ENCODE data around the gene LDLRAD4.

The LDLRAD4 gene

DNA sequence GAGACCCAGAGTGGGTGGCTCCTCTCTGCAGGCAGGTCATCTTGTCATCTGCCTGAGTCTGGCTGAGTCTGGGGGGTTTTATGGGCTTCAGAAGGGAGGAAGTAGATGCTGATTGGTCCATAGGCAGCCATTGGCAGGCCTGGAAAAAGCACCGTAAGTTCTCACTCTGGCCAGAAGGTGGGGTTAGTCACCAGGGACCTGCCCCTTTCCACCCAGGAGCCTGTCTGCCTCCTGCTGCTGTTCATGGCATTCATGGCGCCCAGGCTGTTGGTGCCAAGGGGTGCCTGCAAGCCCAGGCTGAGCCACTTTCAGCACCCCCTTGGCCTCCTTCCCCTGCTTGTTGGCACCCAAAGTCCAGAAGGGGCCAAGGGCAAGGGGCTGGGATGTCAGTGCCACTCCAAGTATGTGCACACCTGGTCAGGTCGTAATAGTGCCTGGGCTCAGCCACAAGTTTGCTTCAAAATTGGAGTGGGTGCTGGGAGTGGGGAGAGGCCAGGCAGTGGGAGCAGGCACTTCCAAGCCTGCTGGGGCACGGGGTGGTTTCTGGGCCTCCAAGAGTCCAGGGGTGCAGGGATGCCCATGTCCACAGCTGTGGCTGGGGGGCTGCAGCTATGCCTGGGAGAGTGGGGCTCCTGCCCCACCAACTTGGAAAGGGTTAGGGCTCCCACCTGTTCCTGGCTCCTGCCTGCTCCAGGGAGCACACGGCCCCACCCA, 329.7 kb downstream of the LDLRAD4 start:
- no peaks in the 10 kb centered on the region for H3K36me3 ChIP-seq (ENCODE audit: insufficient read depth, low read length)
- no peaks in the 10 kb centered on the region for H3K4me1 ChIP-seq (ENCODE audit: control insufficient read depth, insufficient read depth, low read length)
- no peak overlapping the region for H3K4me2 ChIP-seq (ENCODE audit: low read length)
- H3K9ac ChIP-seq (ENCODE audit: low read depth, low read length) = no peak overlapping the region
- no peak overlapping the region for H3K4me3 ChIP-seq (ENCODE audit: low read length)
- peaks cover 30% of the 10 kb centered on the region for H3K27me3 ChIP-seq (ENCODE audit: control insufficient read depth, insufficient read depth, low read length)
- no peaks in the 10 kb centered on the region for H3K9me3 ChIP-seq (replicated peaks; ENCODE audit: low read length)

DNA sequence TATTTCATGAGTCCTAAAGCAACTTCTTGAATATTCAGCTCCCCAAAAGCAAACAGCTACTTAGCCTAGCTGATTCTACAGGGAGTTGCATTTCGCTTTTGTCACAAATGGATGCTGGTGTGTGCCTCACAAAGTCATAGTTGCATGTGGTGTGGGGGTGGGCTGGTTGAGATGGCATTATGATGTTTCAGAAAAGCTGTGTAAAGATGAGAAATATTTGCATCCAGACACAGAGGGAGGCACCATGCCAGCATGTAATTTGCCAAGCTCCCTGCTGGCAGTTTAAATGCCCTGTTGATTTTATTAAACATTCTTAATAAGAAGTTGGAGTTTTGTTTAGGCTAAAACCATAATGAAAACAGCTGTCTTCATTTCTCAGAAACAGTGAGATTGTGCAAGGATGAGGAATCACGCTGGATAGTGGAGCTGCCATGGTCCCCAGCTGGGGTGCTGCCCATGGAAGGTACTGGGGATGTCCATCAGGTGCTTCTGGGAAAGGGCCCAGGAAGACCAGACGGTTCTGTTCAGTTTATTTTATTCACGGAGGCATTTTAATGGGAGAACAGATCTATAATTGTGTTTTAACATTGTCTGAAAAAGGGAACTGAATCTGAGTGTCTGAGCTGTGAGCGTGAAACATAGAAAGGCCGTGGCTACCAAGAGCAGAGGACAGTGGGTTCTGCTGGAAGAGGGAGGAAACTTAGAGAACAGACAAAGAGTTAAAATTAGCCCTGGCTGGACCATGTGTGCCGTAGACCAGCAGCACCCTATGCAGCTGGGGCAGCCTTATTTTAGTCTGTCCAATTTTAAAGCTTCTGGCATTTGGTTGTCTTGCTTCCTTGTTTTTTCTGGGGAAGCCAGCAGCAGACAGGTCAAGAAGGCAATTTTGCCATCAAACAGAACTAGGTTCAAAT, 330.7 kb downstream of the LDLRAD4 start:
- Histone ChIP-seq H3K27me3 (ENCODE audit: control insufficient read depth, insufficient read depth, low read length) (peaks cover 35% of the 10 kb centered on the region), H3K4me1 (ENCODE audit: control insufficient read depth, insufficient read depth, low read length) (no peaks in the 10 kb centered on the region), H3K9ac (ENCODE audit: low read depth, low read length) (no peak overlapping the region), H3K9me3 (replicated peaks; ENCODE audit: low read length) (no peaks in the 10 kb centered on the region), H3K4me2 (ENCODE audit: low read length) (no peak overlapping the region), H3K4me3 (ENCODE audit: low read length) (no peak overlapping the region), H3K36me3 (ENCODE audit: insufficient read depth, low read length) (no peaks in the 10 kb centered on the region)

DNA sequence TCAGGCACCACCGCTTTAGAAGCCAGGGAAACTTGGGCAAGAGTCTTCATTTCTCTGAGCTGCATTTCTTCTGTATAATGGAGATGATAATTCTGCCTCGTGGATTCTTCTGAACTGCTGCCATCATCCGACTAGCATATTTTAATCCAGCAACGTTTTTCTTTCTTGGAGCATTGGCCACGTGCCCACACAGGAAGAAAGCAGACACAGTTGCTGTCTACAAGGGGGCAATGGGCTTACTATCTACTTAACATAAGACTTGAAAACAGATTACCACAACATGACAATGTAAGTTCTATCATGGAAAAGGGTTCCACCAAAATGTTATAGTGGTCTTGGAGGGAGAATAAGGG, 331.3 kb downstream of the LDLRAD4 start:
- no peaks in the 10 kb centered on the region for H3K36me3 ChIP-seq (ENCODE audit: insufficient read depth, low read length)
- H3K4me1 ChIP-seq (ENCODE audit: control insufficient read depth, insufficient read depth, low read length) = no peaks in the 10 kb centered on the region
- H3K27me3 ChIP-seq (ENCODE audit: control insufficient read depth, insufficient read depth, low read length) = peaks cover 39% of the 10 kb centered on the region
- no peak overlapping the region for H3K9ac ChIP-seq (ENCODE audit: low read depth, low read length)
- no peak overlapping the region for H3K4me2 ChIP-seq (ENCODE audit: low read length)
- H3K4me3 ChIP-seq (ENCODE audit: low read length) = no peak overlapping the region
- H3K9me3 ChIP-seq (replicated peaks; ENCODE audit: low read length) = no peaks in the 10 kb centered on the region

DNA sequence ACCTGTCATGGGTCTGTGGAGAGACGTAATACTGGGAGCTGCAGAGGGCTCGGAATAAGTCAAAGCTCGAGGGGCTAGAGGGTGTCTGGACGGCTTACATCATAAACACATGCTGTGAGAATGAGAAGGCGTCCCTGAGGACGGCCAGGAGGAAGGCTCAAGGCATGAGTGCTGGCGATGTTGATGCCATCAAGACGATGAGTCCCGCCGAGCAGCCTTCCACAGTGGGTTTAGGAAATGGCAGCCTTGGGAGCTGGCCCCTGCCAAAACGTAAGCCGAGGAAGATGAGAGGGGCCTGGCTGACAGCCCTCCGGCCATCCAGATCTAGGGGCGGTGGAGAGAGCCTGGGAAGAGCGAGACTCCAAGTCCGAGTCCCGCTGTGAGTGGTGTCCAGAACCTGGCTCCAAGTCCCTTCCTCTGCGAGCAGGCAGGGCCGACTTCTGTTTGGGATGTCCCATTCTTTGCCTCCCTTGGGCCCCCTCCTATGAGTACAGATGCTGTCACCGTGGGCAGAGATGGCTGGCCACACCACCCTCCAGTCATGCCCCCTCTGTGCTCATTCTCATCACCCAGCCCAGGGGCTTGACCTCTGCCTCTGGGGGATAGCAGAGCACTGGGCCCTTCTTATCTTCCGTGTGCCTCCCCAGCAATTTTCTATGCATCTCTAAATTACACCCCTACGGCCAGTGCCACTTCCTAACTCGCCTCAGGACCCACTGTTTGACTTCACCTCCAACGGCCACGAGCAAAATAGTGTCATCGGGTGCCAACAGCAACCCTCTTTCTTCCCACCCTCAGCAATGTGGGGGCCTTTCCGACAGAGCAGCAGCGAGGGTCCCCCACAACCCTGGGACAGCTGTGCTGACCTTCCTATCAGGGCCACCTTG, 332.1 kb downstream of the LDLRAD4 start:
- no peaks in the 10 kb centered on the region for H3K9me3 ChIP-seq (replicated peaks; ENCODE audit: low read length)
- no peak overlapping the region for H3K4me3 ChIP-seq (ENCODE audit: low read length)
- H3K36me3 ChIP-seq (ENCODE audit: insufficient read depth, low read length) = no peaks in the 10 kb centered on the region
- H3K4me2 ChIP-seq (ENCODE audit: low read length) = no peak overlapping the region
- H3K27me3 ChIP-seq (ENCODE audit: control insufficient read depth, insufficient read depth, low read length) = peaks cover 44% of the 10 kb centered on the region
- no peaks in the 10 kb centered on the region for H3K4me1 ChIP-seq (ENCODE audit: control insufficient read depth, insufficient read depth, low read length)
- no peak overlapping the region for H3K9ac ChIP-seq (ENCODE audit: low read depth, low read length)

DNA sequence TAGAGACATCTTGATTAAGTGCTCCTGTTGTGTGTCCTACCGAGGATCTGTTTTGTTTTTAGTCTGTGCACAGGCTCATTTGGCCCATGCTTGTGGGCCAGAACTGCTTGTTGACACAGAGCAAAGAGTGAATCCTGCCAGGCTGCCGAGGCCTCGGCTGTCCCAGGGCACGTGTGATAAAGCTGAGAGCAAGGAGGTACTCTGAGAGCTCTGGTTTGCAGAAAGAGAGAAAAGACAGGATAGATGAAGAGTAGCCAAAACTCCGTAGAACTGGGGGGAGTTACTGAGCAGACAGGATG, 332.7 kb downstream of the LDLRAD4 start:
- Histone ChIP-seq H3K4me2 (ENCODE audit: low read length) (no peak overlapping the region), H3K36me3 (ENCODE audit: insufficient read depth, low read length) (no peaks in the 10 kb centered on the region), H3K9me3 (replicated peaks; ENCODE audit: low read length) (no peaks in the 10 kb centered on the region), H3K4me3 (ENCODE audit: low read length) (no peak overlapping the region), H3K9ac (ENCODE audit: low read depth, low read length) (no peak overlapping the region), H3K4me1 (ENCODE audit: control insufficient read depth, insufficient read depth, low read length) (no peaks in the 10 kb centered on the region), H3K27me3 (ENCODE audit: control insufficient read depth, insufficient read depth, low read length) (peaks cover 40% of the 10 kb centered on the region)

DNA sequence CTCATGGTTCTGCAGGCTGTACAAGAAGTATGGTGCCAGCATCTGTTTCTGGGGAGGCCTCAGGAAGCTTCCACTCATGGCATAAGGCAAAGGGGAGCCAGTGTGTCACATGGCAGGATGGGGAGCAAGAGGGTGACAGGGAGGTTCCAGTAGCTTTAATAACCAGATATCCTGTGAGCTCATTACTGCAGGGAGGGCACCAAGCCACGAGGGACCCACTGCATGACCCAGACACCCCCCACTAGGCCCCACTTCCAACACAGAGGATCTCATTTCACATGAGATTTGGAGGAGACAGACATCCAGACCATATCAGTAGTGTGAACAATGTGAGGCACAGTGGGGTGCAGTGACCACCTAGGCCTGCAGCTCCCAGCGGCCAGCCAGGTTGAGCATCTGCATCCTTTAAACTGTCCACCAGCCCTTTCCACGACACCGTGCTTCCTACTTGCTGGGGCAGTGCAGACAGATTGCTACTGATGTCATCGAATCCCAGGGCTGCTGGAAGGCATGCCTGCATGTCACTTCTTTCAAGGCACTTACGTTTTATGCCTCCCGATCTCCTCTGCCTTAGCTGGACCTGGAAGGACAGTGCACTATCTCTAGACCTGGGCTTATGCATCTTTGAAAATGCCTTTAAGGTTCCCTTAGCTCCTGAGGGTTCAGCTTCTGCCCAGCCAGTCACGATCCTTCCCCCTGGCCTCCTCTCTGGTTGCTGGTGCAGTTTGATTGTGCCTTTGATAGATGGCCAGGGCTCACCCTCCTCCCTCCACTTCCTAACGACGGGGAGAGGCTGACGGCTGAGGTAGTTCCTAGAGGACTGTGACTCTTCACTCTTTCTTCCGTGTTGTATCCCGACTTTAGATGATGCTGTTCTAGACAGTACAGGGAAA, 333.5 kb downstream of the LDLRAD4 start:
- Histone ChIP-seq H3K4me2 (ENCODE audit: low read length) (no peak overlapping the region), H3K27me3 (ENCODE audit: control insufficient read depth, insufficient read depth, low read length) (peaks cover 40% of the 10 kb centered on the region), H3K36me3 (ENCODE audit: insufficient read depth, low read length) (no peaks in the 10 kb centered on the region), H3K9me3 (replicated peaks; ENCODE audit: low read length) (no peaks in the 10 kb centered on the region), H3K9ac (ENCODE audit: low read depth, low read length) (no peak overlapping the region), H3K4me1 (ENCODE audit: control insufficient read depth, insufficient read depth, low read length) (no peaks in the 10 kb centered on the region), H3K4me3 (ENCODE audit: low read length) (no peak overlapping the region)

DNA sequence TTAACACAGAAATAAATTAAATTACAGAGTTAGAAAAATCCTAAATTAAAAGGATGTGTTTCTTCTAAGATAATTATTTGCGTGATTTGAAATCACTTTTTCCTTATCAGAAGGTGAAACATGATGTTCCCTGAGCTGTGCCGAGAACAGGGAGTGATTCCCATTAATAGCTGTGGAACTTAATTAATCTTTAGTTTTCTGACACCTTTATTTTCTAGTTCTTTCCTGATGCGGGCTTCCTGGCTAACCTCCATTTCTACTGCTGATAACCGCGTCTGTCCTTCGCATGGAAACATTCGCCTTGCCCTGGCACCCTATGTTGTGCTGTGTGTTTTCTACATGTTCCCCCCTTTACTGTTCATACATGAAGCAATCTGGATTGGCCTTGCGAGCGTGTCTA, 334.9 kb downstream of the LDLRAD4 start:
- H3K9me3 ChIP-seq (replicated peaks; ENCODE audit: low read length) = no peaks in the 10 kb centered on the region
- no peaks in the 10 kb centered on the region for H3K4me1 ChIP-seq (ENCODE audit: control insufficient read depth, insufficient read depth, low read length)
- H3K27me3 ChIP-seq (ENCODE audit: control insufficient read depth, insufficient read depth, low read length) = peaks cover 39% of the 10 kb centered on the region
- H3K36me3 ChIP-seq (ENCODE audit: insufficient read depth, low read length) = no peaks in the 10 kb centered on the region
- H3K4me2 ChIP-seq (ENCODE audit: low read length) = no peak overlapping the region
- no peak overlapping the region for H3K4me3 ChIP-seq (ENCODE audit: low read length)
- H3K9ac ChIP-seq (ENCODE audit: low read depth, low read length) = no peak overlapping the region

DNA sequence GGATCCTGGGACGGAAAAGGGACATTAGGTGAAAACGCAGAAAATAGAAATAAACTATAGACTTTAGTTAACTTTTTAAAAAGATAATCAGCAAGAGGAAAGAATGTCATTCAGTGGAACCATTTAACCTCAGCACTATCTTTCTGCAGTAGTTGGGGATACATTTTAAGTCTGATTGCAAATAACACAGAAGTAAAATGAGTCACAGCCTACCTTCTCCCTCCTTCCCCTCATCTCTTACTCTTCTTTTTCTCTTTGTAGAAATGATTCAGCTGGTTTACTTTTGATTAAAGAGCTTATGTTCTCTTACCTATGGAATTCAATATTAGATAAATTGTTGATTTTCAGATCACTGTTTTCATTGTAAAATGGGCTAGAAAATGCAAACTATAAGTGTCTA, 336.6 kb downstream of the LDLRAD4 start:
- no peaks in the 10 kb centered on the region for H3K36me3 ChIP-seq (ENCODE audit: insufficient read depth, low read length)
- no peaks in the 10 kb centered on the region for H3K9me3 ChIP-seq (replicated peaks; ENCODE audit: low read length)
- peaks cover 32% of the 10 kb centered on the region for H3K27me3 ChIP-seq (ENCODE audit: control insufficient read depth, insufficient read depth, low read length)
- no peak overlapping the region for H3K4me2 ChIP-seq (ENCODE audit: low read length)
- no peak overlapping the region for H3K9ac ChIP-seq (ENCODE audit: low read depth, low read length)
- H3K4me3 ChIP-seq (ENCODE audit: low read length) = no peak overlapping the region
- H3K4me1 ChIP-seq (ENCODE audit: control insufficient read depth, insufficient read depth, low read length) = no peaks in the 10 kb centered on the region

DNA sequence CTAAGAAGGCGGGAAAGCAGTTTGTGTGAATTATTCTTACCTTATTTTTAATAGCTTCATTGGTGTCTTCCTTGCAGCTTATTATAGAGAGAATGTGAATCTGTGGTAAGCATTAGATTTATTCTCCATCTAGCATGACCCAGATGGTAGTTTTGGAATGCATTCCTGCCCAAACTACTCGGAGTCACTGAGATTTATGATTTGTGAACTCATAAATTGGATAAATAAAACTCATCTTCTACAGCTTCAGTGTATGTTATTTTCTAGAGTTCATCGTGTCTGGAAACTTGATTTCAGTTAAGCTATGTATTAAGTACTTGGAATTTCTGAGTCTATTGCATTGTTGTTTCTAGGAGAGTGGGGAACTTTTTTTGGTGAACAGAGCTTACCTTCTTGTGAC, 337.3 kb downstream of the LDLRAD4 start:
- H3K4me2 ChIP-seq (ENCODE audit: low read length) = no peak overlapping the region
- no peak overlapping the region for H3K9ac ChIP-seq (ENCODE audit: low read depth, low read length)
- H3K9me3 ChIP-seq (replicated peaks; ENCODE audit: low read length) = no peaks in the 10 kb centered on the region
- H3K27me3 ChIP-seq (ENCODE audit: control insufficient read depth, insufficient read depth, low read length) = peaks cover 34% of the 10 kb centered on the region
- no peaks in the 10 kb centered on the region for H3K36me3 ChIP-seq (ENCODE audit: insufficient read depth, low read length)
- H3K4me1 ChIP-seq (ENCODE audit: control insufficient read depth, insufficient read depth, low read length) = no peaks in the 10 kb centered on the region
- H3K4me3 ChIP-seq (ENCODE audit: low read length) = no peak overlapping the region

DNA sequence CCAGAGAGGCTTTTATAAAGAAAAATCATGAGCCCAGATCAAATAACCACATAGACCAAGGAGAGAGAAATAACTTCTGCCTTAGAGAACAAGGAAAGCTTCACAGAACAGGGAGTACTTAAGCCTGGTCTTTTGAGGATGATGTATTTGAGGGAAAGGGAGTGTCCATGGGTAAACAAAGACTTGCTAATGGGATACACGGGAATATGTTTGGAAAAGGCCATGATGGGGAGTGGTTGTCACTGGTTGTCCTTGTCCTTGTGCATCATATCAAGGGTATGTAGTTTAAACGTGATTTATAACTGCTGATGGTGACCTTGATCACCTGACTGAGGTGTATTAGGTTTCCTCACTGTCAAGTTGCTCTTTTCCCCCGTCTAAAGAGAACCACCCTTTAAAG, 337.9 kb downstream of the LDLRAD4 start:
- peaks cover 34% of the 10 kb centered on the region for H3K27me3 ChIP-seq (ENCODE audit: control insufficient read depth, insufficient read depth, low read length)
- no peak overlapping the region for H3K9ac ChIP-seq (ENCODE audit: low read depth, low read length)
- H3K4me2 ChIP-seq (ENCODE audit: low read length) = no peak overlapping the region
- no peaks in the 10 kb centered on the region for H3K36me3 ChIP-seq (ENCODE audit: insufficient read depth, low read length)
- H3K4me1 ChIP-seq (ENCODE audit: control insufficient read depth, insufficient read depth, low read length) = no peaks in the 10 kb centered on the region
- H3K9me3 ChIP-seq (replicated peaks; ENCODE audit: low read length) = no peaks in the 10 kb centered on the region
- no peak overlapping the region for H3K4me3 ChIP-seq (ENCODE audit: low read length)

DNA sequence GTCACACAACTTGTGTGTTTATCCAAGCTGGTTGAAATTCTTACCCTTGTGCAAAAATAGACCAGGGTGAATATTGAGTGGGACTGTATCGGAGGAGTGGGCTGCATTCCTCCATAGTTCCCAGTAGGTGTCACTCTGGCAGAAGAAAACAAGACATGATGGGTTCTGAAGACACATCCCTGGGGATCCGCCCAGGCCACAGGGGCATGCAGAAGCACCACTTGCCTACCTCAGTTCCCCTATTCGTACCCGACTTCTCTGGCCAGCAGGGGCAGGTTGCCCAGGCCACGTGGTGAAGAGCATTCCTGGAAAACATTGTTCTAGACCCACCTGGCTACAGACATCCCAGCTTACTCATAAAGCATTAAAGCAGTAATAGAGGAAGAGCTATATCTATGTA, 339.6 kb downstream of the LDLRAD4 start:
- H3K4me3 ChIP-seq (ENCODE audit: low read length) = no peak overlapping the region
- no peaks in the 10 kb centered on the region for H3K9me3 ChIP-seq (replicated peaks; ENCODE audit: low read length)
- no peak overlapping the region for H3K4me2 ChIP-seq (ENCODE audit: low read length)
- peaks cover 39% of the 10 kb centered on the region for H3K27me3 ChIP-seq (ENCODE audit: control insufficient read depth, insufficient read depth, low read length)
- no peaks in the 10 kb centered on the region for H3K4me1 ChIP-seq (ENCODE audit: control insufficient read depth, insufficient read depth, low read length)
- H3K9ac ChIP-seq (ENCODE audit: low read depth, low read length) = no peak overlapping the region
- H3K36me3 ChIP-seq (ENCODE audit: insufficient read depth, low read length) = no peaks in the 10 kb centered on the region

Measured in skeletal muscle satellite cell (primary cell).